HL-60 (cell line): ENCODE results near the gene WDR31.

Experiments
- DNase-seq, 2 experiments: peaks; one replicate each; pipeline ENCODE4 v3.0.0-alpha.2; 2010 to 2020; ENCODE audit warnings: low read depth in 1 of 2, low spot score in 1 of 2
- H3K27ac ChIP-seq: fragments of 250-450 bp; sonication (Bioruptor Pico); replicated peaks from 2 replicates; pipeline ENCODE4 v1.5.1; 2020; ENCODE audit warnings: mild to moderate bottlenecking, moderate library complexity
- H3K27me3 ChIP-seq: fragments of 250-450 bp; sonication (Bioruptor Pico); 2 replicates; pipeline ENCODE4 v1.5.1; 2021; ENCODE audit warnings: mild to moderate bottlenecking, moderate library complexity; ENCODE audit not compliant: insufficient read depth, poor library complexity, severe bottlenecking
- H3K4me3 ChIP-seq: replicated peaks from 2 replicates; pipeline ENCODE4 v1.5.1; 2011; ENCODE audit warnings: mild to moderate bottlenecking, control low read depth, low read length; ENCODE audit not compliant: insufficient read depth
- CTCF ChIP-seq: IDR thresholded peaks from one replicate; pipeline ENCODE4 v1.5.1; 2011; ENCODE audit warnings: low read length, control low read depth, inconsistent platforms; ENCODE audit not compliant: insufficient read depth
- GABPA ChIP-seq: IDR thresholded peaks from 2 replicates; pipeline ENCODE4 v1.6.1; 2012; ENCODE audit warnings: low read depth
- POLR2AphosphoS5 ChIP-seq: IDR thresholded peaks from 2 replicates; pipeline ENCODE4 v1.6.1; 2012; ENCODE audit warnings: low read depth
- REST ChIP-seq: IDR thresholded peaks from 2 replicates; pipeline ENCODE4 v1.6.1; 2012; ENCODE audit warnings: low read depth; ENCODE audit not compliant: insufficient replicate concordance
- SPI1 ChIP-seq: IDR thresholded peaks from 2 replicates; pipeline ENCODE4 v1.6.1; 2012; ENCODE audit warnings: low read depth, mild to moderate bottlenecking, borderline replicate concordance

WDR31 gene

GRCh38 chr9:113320051-113320450 lies 20.0 kb downstream of the WDR31 start:
- no peak overlapping the region for H3K4me3 ChIP-seq
- H3K27ac ChIP-seq: no peak overlapping the region
- no peaks in the 10 kb centered on the region for H3K27me3 ChIP-seq
- no peak for TF ChIP-seq GABPA
- TF ChIP-seq SPI1: no peak
- no peak for TF ChIP-seq CTCF
- TF ChIP-seq REST: no peak
- TF ChIP-seq POLR2AphosphoS5: no peak
- DNase-seq: no peak

- Histone ChIP-seq H3K4me3 (no peak overlapping the region), H3K27ac (no peak overlapping the region), H3K27me3 (no peaks in the 10 kb centered on the region)
- TF ChIP-seq CTCF (no peak), POLR2AphosphoS5 (no peak), SPI1 (no peak), REST (no peak), GABPA (no peak)
- DNase-seq: no peak
These were observed 21.0 kb downstream of the WDR31 start for GRCh38 chr9:113319054-113319453.

GRCh38 chr9:113317777-113318176 lies 22.3 kb downstream of the WDR31 start:
- Histone ChIP-seq H3K27ac (no peak overlapping the region), H3K4me3 (no peak overlapping the region), H3K27me3 (no peaks in the 10 kb centered on the region)
- TF ChIP-seq CTCF (no peak), REST (no peak), GABPA (no peak), SPI1 (no peak), POLR2AphosphoS5 (no peak)
- no peak for DNase-seq
